Hematopoietic multipotent progenitor cell treated with erythropoietin and hydrocortisone succinate and interleukin-3 and kit ligand, for 6 days (in vitro differentiated cells): ENCODE measurements around the gene GALNT10.

Experiments used
- DNase-seq: peaks from one replicate; pipeline ENCODE4 v3.0.0-alpha.2; 2015

The GALNT10 gene

GRCh38 chr5:154236536-154237375 lies 46.2 kb downstream of the GALNT10 start:
- DNase-seq = peak; percentile 58

DNA sequence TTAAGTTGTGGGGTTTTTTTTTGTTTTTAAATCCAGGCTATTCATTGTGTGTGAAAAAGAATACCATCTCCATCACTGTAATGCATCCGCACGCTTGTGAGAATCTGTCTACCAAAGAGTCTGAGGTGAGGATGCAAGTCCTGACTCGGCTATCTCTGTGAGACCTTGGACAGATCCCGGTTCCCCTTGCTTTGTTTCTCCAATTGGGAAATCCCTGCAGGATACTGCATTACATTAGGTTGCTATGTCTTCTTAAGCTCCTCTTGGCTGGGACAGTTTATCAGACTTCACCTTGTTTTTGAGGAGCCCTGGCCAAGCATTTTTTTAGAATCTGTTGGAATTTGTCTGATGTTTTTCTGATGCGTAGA lies 46.8 kb downstream of the GALNT10 start:
- no peak for DNase-seq

- DNase-seq = no peak
Measured at GRCh38 chr5:154237946-154238345, 47.4 kb downstream of the GALNT10 start.

DNA sequence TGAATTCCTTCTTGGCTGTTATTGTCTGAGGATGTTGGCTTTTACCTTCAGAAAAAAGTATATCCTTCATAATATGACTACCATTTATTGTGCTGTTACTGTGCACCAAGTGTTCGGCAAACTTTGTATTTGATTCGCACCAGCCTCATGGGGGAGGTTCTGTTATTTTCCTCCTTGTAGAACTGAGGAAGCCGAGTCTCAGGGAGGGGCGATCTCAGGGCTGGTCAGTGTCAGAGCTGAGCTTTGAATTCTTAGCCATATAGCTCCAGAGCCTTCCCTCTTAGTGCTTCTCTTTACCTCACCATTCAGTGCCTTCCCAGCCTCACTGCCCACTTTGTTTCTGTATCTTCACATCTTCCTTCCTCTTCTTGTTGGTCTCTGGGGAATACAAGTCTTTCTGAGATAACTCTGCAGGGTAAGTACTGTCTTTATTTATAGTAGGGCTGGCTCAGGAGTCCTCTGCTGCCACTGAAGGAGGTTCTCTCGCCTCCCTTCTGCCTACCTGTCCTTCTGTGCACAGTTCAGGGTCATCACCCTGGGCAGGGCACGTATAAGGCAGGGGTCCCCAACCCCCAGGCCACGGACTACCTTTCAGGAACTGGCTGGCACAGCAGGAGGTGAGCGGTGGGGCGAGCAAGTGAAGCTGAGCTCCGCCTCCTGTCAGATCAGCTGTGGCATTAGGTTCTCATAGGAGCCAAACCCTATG lies 48.4 kb downstream of the GALNT10 start:
- DNase-seq = no peak

- DNase-seq = no peak
Measured at GRCh38 chr5:154240595-154240994, 50.1 kb downstream of the GALNT10 start.

DNA sequence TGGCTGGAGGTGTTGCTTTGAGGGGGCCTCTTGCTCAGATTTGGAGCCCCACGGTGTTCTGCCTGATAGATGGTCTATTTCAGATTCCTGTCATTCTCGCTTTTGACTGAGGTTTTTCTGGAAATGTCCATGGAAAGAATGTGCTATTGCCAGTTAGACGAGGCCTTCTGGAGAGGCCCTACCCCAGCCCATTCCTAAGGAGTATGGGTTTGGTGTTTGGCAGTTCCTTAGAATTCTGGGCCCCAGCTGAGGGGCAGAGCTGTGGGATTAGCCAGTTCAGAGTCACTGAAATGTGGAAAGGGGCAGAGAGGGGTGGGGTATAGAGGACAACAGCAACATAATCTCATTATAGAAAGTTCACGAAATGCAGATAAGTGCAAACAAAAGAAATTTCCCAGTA lies 50.5 kb downstream of the GALNT10 start:
- DNase-seq = no peak

DNA sequence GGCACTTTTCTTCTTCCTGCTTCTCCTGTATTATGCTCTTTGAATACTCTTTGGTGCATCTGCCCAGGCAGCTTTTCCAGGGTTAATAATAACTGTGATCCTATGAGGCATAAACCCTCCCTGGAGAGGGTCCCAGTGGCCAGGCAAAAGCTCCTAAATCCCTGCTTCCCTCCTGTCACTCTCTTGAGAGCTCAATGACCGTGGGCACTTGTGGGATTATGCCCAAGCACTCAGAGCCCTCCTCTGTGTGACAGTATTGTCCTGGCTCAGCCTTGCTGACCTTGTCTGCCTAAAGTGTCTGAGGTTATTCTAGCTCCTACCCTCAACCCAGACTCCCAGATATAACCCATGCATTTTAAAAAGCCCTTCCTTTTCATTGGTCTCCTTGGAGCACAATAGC lies 51.9 kb downstream of the GALNT10 start:
- DNase-seq = no peak

GRCh38 chr5:154242964-154243376 lies 52.4 kb downstream of the GALNT10 start:
- no peak for DNase-seq

- no peak for DNase-seq
Measured at GRCh38 chr5:154243736-154244135, 53.2 kb downstream of the GALNT10 start.

- DNase-seq = no peak
Measured at GRCh38 chr5:154244476-154244875, 53.9 kb downstream of the GALNT10 start.

GRCh38 chr5:154248691-154249090 lies 58.2 kb downstream of the GALNT10 start:
- DNase-seq = no peak

DNA sequence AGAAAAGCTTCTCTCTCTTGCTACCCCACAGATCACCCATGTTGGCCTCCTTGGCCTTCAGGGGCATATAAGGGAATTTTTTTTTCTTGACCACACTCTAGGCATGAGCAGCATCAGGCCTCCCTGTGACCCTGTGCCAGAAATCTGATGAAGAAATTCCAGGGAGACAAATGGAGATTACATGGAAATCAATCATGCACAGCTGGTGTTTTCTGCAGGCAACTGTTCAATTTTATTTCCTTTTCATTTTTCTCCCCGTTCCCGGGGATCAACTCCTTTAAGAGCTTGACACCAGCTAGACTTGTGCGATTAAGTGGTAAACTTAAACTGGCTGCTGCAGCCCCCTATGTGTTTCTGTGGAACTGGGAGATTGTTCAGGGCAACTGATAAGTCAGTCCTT lies 59.3 kb downstream of the GALNT10 start:
- DNase-seq = no peak

DNA sequence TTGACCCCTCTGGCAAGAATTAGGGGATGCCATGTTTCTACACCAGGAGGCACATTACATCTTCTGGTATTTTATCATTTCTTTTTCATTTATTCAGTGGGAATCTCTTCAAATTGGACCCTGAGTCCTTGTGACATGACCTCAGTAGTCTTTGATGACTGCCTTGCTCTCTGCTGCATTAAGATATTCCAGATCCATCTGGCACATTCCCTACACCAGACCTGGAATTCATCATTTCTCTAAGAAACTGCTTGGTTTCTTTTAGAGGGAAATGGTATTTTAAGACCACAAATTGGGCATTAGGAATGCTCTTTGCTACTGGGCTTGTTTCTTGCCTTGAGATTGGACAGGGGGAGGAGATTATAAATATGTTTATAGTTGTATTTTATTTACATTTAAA lies 61.0 kb downstream of the GALNT10 start:
- no peak for DNase-seq

DNA sequence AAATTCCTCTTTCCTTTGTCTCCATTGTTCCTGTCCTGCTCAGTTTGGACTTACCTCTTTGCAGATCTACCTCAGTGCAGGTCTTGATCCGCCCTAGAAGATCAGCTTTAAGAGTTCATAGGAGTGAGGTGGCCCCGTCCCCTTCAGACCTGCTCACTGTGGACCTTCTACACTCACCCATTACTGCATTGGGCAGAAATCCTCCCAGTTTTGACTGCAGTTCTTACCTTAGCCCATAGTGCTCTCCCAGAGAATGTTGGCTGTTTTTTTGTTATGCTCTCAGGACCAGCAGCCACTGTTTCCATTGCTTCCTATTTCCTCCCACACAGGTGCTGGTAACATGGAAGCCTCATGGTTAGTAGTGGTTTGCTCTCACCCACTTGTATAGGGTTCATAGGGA lies 63.3 kb downstream of the GALNT10 start:
- no peak for DNase-seq

DNA sequence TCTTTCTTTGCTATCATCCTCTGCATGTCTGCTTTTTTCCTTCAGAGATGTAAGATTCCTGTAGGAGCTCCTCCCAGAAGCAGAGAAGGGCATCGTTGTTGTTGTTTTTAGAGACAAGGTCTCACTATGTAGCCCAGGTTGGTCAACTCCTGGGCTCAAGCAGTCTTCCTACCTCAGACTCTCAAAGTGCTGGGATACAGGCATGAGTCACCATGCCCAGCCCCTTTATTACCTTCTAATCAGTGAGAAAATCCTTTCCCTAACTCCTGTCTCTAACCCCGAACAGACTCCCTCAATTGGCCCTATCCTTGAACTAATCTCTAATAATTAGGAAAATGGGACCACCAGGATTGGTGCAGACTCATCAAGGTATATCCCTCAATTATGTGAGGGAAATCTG lies 64.4 kb downstream of the GALNT10 start:
- DNase-seq = no peak

DNA sequence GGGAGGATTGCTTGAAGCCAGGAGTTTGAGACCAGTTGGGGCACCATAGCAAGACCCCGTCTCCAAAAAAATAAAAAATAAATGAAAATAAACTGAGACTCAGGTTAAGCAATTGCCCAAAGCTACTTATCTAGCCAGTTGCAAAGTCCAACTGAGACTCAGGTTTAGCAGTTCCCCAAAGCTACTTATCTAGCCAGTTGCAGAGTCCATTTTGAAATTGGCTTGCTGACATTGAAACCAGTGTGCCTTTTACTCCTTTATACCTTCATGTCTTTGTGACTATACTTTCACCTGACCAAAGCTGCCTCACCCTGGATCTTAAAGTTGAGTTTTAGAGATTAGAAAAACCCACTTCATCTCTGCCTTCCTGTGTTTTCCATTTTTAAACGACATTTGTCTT lies 66.5 kb downstream of the GALNT10 start:
- no peak for DNase-seq

- no peak for DNase-seq
Measured at GRCh38 chr5:154258531-154259217, 68.1 kb downstream of the GALNT10 start.

DNA sequence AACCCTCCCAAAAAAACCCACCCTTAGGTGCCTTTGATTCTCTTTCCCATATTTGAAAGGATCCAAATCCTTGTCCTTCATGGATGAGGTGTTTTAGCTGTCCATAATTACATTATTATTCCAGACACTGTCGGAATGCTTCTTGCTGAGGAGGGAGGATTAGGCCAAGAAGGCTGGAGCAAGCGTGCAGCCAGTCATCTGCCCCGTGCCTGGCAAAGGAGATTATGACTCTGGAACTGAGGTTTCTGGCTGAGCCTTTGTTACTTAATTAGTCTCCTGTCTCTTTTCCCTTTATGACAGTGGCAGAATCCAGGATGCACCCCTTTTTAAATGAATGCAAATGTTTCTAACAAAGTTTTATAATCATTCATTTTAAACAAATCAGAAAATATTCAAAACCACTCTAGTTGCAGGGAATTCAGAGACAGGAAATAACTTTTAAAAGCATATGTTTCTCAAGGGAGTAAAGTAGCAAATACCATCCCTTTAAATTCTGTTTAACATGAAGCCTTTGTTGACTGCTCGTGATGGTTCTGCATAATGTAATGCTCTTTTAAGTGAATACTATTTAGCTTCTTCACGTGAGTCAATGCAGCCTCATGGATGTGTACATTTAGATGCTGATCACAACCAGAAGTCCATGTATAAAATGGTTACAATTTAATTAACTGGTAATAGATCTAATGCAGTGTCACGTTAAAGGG lies 69.8 kb downstream of the GALNT10 start:
- no peak for DNase-seq

- no peak for DNase-seq
Measured at GRCh38 chr5:154262342-154262741, 71.8 kb downstream of the GALNT10 start.

- DNase-seq = no peak
Measured at GRCh38 chr5:154264549-154265196, 74.1 kb downstream of the GALNT10 start.

- no peak for DNase-seq
Measured at GRCh38 chr5:154265197-154265773, 74.8 kb downstream of the GALNT10 start.

GRCh38 chr5:154267516-154267915 lies 77.0 kb downstream of the GALNT10 start:
- no peak for DNase-seq
